ENCODE measurements around the gene SCMH1.

Gene SCMH1

DNA sequence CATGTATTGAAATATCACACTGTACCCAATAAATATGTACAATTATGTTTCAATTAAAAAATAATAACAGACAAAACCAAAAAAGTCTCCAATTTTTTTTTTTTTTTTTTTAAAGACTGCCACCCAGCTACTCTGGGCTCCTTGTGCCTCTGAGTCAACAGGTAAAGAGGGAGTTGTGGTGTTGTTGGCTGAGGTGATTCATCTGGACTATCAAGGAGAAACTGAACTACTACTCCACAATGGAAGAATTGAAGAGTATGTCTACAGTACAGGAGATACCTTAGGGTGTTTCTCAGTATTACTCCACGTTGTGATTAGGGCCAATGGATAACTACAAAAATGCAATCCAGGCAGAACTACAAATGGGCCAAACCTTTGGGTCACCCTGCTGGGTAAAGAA is 67.9 kb downstream of the SCMH1 start:
- Histone ChIP-seq H3K36me3 (ENCODE audit: control insufficient read depth in 2 of 2, insufficient read depth in 1 of 2, low read length in 2 of 2) (peaks cover 0 to 16% of the 10 kb centered on the region in 2 experiments; a peak in 2 of 3 replicates), H3K27ac (ENCODE audit: extremely low read depth, low read depth, low read length) (no peak overlapping the region), H3K4me1 (ENCODE audit: control insufficient read depth, insufficient read depth, low read length) (no peaks in the 10 kb centered on the region), H3K9me3 (ENCODE audit: control insufficient read depth, insufficient read depth, low read depth, low read length) (peaks cover 2% of the 10 kb centered on the region; the same call in 1 of the 2 replicates), H3K4me3 (ENCODE audit: low read depth, low read length) (no peak overlapping the region)
- POLR2A ChIA-PET = no interaction called here
- CTCF ChIA-PET = no interaction called here
- TF ChIP-seq ZNF221 (tag by site-specific recombination; IDR thresholded peaks at IDR 0.05; ENCODE audit: borderline replicate concordance) (no peak), ZNF23 (tag by site-specific recombination; IDR thresholded peaks at IDR 0.05; ENCODE audit: borderline replicate concordance) (no peak), ZNF211 (tag by site-specific recombination; IDR thresholded peaks at IDR 0.05; ENCODE audit: low read depth) (no peak), ZNF658 (tag by site-specific recombination; IDR thresholded peaks at IDR 0.05) (no peak), ZNF112 (tag by site-specific recombination; IDR thresholded peaks at IDR 0.05) (no peak), ZNF324 (tag by site-specific recombination; IDR thresholded peaks at IDR 0.05) (no peak), ZNF626 (tag by site-specific recombination; IDR thresholded peaks at IDR 0.05) (no peak), ZNF549 (tag by site-specific recombination; IDR thresholded peaks at IDR 0.05) (no peak), ZIC2 (tag by site-specific recombination; IDR thresholded peaks at IDR 0.05) (no peak), ZNF830 (tag by site-specific recombination; IDR thresholded peaks at IDR 0.05; ENCODE audit: low read depth) (no peak), ZNF114 (tag by site-specific recombination; IDR thresholded peaks at IDR 0.05) (no peak), ZBTB21 (tag by site-specific recombination; IDR thresholded peaks at IDR 0.05) (no peak), ZFP41 (tag by site-specific recombination; IDR thresholded peaks at IDR 0.05; ENCODE audit: borderline replicate concordance) (no peak), ZNF548 (tag by site-specific recombination; IDR thresholded peaks at IDR 0.05) (no peak), PRDM1 (tag by site-specific recombination; IDR thresholded peaks at IDR 0.05) (no peak), ZNF510 (tag by site-specific recombination; IDR thresholded peaks at IDR 0.05; ENCODE audit: insufficient replicate concordance) (no peak)
- TF ChIP-seq, protein P1, sequence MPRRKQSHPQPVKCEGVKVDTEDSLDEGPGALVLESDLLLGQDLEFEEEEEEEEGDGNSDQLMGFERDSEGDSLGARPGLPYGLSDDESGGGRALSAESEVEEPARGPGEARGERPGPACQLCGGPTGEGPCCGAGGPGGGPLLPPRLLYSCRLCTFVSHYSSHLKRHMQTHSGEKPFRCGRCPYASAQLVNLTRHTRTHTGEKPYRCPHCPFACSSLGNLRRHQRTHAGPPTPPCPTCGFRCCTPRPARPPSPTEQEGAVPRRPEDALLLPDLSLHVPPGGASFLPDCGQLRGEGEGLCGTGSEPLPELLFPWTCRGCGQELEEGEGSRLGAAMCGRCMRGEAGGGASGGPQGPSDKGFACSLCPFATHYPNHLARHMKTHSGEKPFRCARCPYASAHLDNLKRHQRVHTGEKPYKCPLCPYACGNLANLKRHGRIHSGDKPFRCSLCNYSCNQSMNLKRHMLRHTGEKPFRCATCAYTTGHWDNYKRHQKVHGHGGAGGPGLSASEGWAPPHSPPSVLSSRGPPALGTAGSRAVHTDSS (tag by site-specific recombination; IDR thresholded peaks at IDR 0.05) = no peak
- TF ChIP-seq, protein P2, sequence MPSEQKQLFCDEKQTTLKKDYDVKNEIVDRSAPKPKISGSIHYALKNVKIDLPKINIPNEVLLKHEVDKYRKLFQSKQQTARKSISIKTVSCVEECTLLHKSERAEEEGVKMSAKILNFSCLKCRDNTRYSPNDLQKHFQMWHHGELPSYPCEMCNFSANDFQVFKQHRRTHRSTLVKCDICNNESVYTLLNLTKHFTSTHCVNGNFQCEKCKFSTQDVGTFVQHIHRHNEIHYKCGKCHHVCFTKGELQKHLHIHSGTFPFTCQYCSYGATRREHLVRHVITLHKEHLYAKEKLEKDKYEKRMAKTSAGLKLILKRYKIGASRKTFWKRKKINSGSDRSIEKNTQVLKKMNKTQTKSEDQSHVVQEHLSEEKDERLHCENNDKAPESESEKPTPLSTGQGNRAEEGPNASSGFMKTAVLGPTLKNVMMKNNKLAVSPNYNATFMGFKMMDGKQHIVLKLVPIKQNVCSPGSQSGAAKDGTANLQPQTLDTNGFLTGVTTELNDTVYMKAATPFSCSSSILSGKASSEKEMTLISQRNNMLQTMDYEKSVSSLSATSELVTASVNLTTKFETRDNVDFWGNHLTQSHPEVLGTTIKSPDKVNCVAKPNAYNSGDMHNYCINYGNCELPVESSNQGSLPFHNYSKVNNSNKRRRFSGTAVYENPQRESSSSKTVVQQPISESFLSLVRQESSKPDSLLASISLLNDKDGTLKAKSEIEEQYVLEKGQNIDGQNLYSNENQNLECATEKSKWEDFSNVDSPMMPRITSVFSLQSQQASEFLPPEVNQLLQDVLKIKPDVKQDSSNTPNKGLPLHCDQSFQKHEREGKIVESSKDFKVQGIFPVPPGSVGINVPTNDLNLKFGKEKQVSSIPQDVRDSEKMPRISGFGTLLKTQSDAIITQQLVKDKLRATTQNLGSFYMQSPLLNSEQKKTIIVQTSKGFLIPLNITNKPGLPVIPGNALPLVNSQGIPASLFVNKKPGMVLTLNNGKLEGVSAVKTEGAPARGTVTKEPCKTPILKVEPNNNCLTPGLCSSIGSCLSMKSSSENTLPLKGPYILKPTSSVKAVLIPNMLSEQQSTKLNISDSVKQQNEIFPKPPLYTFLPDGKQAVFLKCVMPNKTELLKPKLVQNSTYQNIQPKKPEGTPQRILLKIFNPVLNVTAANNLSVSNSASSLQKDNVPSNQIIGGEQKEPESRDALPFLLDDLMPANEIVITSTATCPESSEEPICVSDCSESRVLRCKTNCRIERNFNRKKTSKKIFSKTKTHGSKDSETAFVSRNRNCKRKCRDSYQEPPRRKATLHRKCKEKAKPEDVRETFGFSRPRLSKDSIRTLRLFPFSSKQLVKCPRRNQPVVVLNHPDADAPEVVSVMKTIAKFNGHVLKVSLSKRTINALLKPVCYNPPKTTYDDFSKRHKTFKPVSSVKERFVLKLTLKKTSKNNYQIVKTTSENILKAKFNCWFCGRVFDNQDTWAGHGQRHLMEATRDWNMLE (tag by site-specific recombination; conservative IDR thresholded peaks at IDR 0.05; ENCODE audit: low read depth) = no peak
- TF ChIP-seq, protein P3, sequence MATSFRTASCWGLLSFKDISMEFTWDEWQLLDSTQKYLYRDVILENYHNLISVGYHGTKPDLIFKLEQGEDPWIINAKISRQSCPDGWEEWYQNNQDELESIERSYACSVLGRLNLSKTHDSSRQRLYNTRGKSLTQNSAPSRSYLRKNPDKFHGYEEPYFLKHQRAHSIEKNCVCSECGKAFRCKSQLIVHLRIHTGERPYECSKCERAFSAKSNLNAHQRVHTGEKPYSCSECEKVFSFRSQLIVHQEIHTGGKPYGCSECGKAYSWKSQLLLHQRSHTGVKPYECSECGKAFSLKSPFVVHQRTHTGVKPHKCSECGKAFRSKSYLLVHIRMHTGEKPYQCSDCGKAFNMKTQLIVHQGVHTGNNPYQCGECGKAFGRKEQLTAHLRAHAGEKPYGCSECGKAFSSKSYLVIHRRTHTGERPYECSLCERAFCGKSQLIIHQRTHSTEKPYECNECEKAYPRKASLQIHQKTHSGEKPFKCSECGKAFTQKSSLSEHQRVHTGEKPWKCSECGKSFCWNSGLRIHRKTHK (tag by site-specific recombination; IDR thresholded peaks at IDR 0.05) = no peak
- TF ChIP-seq, protein P4, sequence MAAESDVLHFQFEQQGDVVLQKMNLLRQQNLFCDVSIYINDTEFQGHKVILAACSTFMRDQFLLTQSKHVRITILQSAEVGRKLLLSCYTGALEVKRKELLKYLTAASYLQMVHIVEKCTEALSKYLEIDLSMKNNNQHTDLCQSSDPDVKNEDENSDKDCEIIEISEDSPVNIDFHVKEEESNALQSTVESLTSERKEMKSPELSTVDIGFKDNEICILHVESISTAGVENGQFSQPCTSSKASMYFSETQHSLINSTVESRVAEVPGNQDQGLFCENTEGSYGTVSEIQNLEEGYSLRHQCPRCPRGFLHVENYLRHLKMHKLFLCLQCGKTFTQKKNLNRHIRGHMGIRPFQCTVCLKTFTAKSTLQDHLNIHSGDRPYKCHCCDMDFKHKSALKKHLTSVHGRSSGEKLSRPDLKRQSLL (tag by site-specific recombination; IDR thresholded peaks at IDR 0.05) = no peak
